SJSA1 (cell line): Measurements from ENCODE around the gene SHROOM1. TPM values are rescaled to one million over a fixed set of nuclear protein-coding genes. Genes with fewer than 3 reads are reported as not detected.

ENCODE experiments used
- DNase-seq, 2 experiments: peaks; one replicate each; pipeline ENCODE4 v3.0.0-alpha.2; 2015 to 2020; ENCODE audit warnings: low spot score in 2 of 2, low read depth in 1 of 2
- H3K27ac ChIP-seq: fragments of 250-450 bp; sonication (Bioruptor Pico); 2 replicates; pipeline ENCODE4 v1.5.1; 2020; ENCODE audit warnings: mild to moderate bottlenecking, moderate library complexity
- H3K27me3 ChIP-seq: fragments of 250-450 bp; sonication (Bioruptor Pico); replicated peaks from 2 replicates; pipeline ENCODE4 v1.5.1; 2020; ENCODE audit warnings: mild to moderate bottlenecking, moderate library complexity
- H3K36me3 ChIP-seq: fragments of 250-450 bp; sonication (Bioruptor Pico); 2 replicates; pipeline ENCODE4 v1.5.1; 2020; ENCODE audit warnings: mild to moderate bottlenecking
- H3K4me1 ChIP-seq: fragments of 250-450 bp; sonication (Bioruptor Pico); replicated peaks from 2 replicates; pipeline ENCODE4 v1.6.1; 2021; ENCODE audit warnings: mild to moderate bottlenecking
- H3K4me3 ChIP-seq: fragments of 250-450 bp; sonication (Bioruptor Pico); 2 replicates; pipeline ENCODE4 v1.5.1; 2020; ENCODE audit warnings: mild to moderate bottlenecking
- H3K9me3 ChIP-seq: fragments of 250-450 bp; sonication (Bioruptor Pico); replicated peaks from 2 replicates; pipeline ENCODE4 v1.5.1; 2020; ENCODE audit warnings: mild to moderate bottlenecking
- total RNA-seq: library from RNA; depleted of rRNA; stranded (reverse); fragments of >200 nt; shearing (Covaris generic); gene quantifications from 2 replicates; pipeline ENCODE4 v1.2.3, GENCODE V29; 2014; rRNA removed

The SHROOM1 gene, protein sequence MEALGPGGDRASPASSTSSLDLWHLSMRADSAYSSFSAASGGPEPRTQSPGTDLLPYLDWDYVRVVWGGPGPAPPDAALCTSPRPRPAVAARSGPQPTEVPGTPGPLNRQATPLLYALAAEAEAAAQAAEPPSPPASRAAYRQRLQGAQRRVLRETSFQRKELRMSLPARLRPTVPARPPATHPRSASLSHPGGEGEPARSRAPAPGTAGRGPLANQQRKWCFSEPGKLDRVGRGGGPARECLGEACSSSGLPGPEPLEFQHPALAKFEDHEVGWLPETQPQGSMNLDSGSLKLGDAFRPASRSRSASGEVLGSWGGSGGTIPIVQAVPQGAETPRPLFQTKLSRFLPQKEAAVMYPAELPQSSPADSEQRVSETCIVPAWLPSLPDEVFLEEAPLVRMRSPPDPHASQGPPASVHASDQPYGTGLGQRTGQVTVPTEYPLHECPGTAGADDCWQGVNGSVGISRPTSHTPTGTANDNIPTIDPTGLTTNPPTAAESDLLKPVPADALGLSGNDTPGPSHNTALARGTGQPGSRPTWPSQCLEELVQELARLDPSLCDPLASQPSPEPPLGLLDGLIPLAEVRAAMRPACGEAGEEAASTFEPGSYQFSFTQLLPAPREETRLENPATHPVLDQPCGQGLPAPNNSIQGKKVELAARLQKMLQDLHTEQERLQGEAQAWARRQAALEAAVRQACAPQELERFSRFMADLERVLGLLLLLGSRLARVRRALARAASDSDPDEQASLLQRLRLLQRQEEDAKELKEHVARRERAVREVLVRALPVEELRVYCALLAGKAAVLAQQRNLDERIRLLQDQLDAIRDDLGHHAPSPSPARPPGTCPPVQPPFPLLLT
- 24.1 and 31.2 TPM in 2 replicates for total RNA-seq

DNA sequence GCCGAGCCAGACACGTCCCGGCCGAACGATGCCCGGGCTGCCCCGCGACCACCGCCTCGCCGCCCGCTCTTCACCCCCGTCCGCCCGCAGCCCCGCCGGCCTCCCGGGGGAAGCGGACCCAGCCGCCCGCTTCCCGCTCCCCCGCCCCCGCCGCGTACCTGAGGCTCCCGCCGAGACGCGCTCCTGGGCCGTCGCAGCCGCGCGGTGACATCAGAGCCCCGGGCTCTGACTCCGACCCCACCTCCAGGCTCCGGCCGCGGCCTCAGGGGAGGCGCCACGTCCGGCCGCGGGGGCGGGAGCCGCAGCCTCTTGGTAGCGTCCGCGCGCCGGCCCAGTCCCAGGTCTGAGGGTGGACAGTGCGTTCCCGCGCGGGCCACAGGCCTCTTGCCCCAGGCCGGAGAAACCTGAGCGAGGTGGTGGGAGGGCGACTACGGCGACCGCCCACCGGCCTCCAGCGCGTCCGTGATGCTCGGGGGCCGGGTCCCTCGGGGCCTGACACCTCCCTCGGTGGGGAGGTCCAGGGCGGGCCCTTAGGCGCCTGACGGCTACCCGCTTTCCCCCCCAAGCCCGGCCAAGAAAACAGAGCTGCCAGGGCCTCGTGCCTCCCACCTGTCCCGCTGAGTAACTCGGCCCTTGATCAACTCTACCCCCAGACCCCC lies at the start of gene SHROOM1:
SHROOM1 (minus strand) TSS at position 212 of the 659 bp plus-strand sequence. CDS start 4,507 bp downstream, outside the sequence.
- peak within 1 kb of the TSS; percentile 67 for H3K27ac ChIP-seq
- peak; percentile 78 to 82 for DNase-seq
- H3K27me3 ChIP-seq = no peaks in the 10 kb centered on the region
- peaks cover 30% of the 10 kb centered on the region for H3K4me1 ChIP-seq
- H3K9me3 ChIP-seq = no peaks in the 10 kb centered on the region
- peak within 1 kb of the TSS; percentile 91 for H3K4me3 ChIP-seq
- peaks cover 47% of the 10 kb centered on the region for H3K36me3 ChIP-seq

DNA sequence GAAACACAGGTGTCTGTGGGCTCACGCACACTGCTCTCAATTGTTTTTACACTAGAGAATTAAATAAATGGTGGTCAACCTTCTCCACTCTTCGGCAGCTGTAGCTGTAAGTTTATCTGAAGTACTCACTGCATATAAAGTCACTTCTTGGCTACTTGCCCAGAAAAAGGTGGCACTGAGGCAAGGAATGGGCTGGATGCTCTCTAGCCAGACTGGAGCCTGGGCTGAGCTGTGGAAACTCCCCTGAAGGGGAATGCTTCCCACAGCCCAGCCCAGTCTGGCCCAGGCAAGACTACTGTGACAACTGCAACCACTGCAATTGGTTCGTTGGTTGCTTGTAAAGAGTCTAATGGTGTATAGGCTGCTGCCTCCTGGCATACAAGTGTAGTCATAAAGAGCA lies 47.5 kb upstream of the SHROOM1 start:
- H3K27me3 ChIP-seq = no peaks in the 10 kb centered on the region
- DNase-seq = peak in 1 of 2 experiments; percentile 26
- no peak overlapping the region for H3K4me3 ChIP-seq
- H3K4me1 ChIP-seq = 0 out of 2 replicates have a peak, but pooled peaks cover 3% of the 10 kb centered on the region
- H3K36me3 ChIP-seq = peaks cover 91% of the 10 kb centered on the region
- H3K27ac ChIP-seq = no peak overlapping the region
- no peaks in the 10 kb centered on the region for H3K9me3 ChIP-seq

DNA sequence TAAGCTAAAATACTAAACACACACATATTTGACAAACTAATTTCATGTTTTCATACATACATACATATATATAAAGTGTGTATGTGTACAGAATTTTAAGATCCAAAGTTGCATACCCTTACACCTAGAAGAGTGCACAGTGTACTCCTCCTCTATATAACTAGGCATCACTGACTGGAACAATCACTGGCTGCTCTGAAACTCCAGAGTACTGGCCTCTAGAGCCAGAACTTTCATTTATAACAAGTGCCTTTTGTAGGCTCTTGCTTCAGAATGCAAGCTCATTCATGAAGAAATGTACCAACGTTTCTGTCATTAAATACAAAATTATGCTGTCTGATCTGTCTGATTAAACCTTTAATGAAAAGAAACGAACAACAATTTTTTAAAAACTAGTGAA lies 47.0 kb upstream of the SHROOM1 start:
- Histone ChIP-seq H3K36me3 (peaks cover 91% of the 10 kb centered on the region), H3K9me3 (no peaks in the 10 kb centered on the region; the same call in 1 of the 2 replicates), H3K27ac (no peak overlapping the region)

DNA sequence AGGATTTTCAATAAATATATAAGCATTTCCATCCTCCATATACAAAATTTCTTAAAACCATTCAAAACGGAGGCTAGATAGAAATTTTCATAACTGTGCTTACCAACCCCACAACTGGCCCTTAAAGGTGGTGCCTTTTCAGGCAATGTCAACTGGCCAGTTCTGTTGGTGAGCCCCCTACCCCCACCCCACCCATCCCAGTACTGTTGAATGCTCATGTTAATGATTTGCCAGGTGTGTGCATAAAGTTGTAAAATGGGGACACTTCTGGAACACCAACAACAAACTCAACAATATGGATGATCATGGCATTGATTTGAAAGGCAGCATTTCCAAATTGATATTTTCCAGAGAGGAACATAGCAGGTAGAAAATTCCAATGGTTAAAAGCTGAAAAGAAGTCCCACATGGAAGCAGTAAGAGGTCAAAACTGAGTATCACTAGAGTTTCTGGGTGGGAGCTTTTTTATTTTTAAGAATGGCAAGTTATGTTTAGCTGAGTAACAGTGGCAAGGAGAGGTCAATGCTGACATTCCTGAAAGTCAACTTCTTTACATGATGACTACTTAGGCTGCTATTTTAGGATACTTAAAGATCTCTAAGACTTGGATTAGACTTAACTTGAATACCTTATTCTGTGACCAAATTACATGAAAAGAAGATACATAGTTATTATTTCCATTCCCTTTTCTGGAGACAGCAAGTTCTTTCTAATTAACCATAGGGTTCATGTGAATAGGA lies 45.7 kb upstream of the SHROOM1 start:
- Histone ChIP-seq H3K27me3 (no peaks in the 10 kb centered on the region), H3K27ac (no peak overlapping the region), H3K4me3 (no peak overlapping the region), H3K4me1 (0 out of 2 replicates have a peak, but pooled peaks cover 3% of the 10 kb centered on the region), H3K9me3 (no peaks in the 10 kb centered on the region; the same call in 1 of the 2 replicates), H3K36me3 (peaks cover 93% of the 10 kb centered on the region)
- no peak for DNase-seq

More for the DNA sequence above, 47.0 kb upstream of the SHROOM1 start:
- DNase-seq = no peak
- 0 out of 2 replicates have a peak, but pooled peaks cover 3% of the 10 kb centered on the region for H3K4me1 ChIP-seq
- H3K27me3 ChIP-seq = no peaks in the 10 kb centered on the region
- no peak overlapping the region for H3K4me3 ChIP-seq

- no peak for DNase-seq
- Histone ChIP-seq H3K9me3 (no peaks in the 10 kb centered on the region; the same call in 1 of the 2 replicates), H3K27me3 (no peaks in the 10 kb centered on the region), H3K4me3 (no peak overlapping the region), H3K36me3 (peaks cover 90% of the 10 kb centered on the region), H3K27ac (no peak overlapping the region), H3K4me1 (0 out of 2 replicates have a peak, but pooled peaks cover 3% of the 10 kb centered on the region)
Observed at GRCh38 chr5:132873930-132874271, 43.5 kb upstream of the SHROOM1 start.

DNA sequence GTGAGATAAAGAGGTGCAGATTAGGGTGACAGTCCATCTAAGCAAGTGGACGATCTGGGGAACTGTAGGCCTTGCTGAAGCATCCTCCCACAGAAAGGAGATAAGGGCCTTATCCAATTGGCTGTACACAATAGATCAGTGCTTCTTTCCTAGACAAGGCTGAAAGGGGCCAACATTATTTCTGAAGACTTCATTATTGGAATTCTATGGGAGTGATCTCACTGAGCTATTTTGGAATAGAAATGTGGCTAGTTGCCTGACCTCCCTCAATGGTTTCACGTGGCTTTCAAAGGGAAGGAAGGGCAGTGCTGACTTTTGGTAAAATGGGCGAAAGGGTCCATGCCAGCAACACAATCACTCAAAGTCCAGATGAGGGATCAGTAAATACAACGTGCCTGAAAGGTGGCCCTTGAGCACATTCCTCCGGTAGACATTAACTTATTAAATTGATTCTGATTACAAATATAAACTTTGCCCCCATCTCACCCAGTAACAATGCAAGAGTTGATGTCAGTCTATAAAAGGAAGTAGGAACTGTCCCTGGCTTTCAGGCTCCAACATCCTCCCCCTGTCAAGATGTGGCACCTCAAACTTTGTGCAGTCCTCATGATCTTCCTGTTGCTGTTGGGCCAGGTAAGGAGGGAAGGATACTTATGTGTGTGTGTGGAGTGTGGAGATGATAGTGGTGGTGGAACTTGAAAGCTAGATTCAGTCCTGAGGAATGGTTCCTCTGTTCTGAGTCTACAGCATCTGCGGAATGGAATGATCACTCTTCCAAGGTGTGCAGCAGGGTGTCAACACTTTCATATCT lies 42.9 kb upstream of the SHROOM1 start, which contains the start of gene LEAP2:
LEAP2 (plus strand) TSS at position 550 of the 811 bp plus-strand sequence; CDS start at position 577, 27 bp downstream.
- no peaks in the 10 kb centered on the region for H3K27me3 ChIP-seq
- H3K9me3 ChIP-seq = no peaks in the 10 kb centered on the region; the same call in 1 of the 2 replicates
- no peak for DNase-seq
- 0 out of 2 replicates have a peak, but pooled peaks cover 3% of the 10 kb centered on the region for H3K4me1 ChIP-seq
- peaks cover 90% of the 10 kb centered on the region for H3K36me3 ChIP-seq
- H3K4me3 ChIP-seq = no peak within 1 kb of the TSS
- H3K27ac ChIP-seq = no peak within 1 kb of the TSS

DNA sequence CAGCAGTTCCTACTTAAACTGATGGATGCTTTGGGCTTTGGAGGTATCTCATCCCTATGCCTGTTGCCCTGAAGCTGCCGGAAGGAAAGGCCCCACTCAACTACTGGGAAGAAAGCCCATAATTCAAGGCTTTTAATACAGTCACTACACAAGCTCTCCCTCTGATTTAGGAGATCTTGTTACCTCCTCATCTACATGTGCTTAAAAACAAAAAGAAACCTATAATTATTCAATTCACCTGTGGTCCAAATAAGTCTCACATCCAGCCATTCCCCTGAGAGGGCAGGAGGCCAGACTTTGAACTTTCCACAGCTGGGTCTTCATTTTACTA lies 42.3 kb upstream of the SHROOM1 start:
- H3K4me3 ChIP-seq = no peak overlapping the region
- peaks cover 4% of the 10 kb centered on the region; the same call in 1 of the 2 replicates for H3K4me1 ChIP-seq
- H3K9me3 ChIP-seq = no peaks in the 10 kb centered on the region; the same call in 1 of the 2 replicates
- no peaks in the 10 kb centered on the region for H3K27me3 ChIP-seq
- H3K36me3 ChIP-seq = peaks cover 90% of the 10 kb centered on the region
- no peak overlapping the region for H3K27ac ChIP-seq
- DNase-seq = no peak

GRCh38 chr5:132871459-132872284 lies 41.2 kb upstream of the SHROOM1 start:
- Histone ChIP-seq H3K36me3 (peaks cover 92% of the 10 kb centered on the region), H3K27me3 (no peaks in the 10 kb centered on the region), H3K4me1 (peaks cover 9% of the 10 kb centered on the region), H3K4me3 (no peak overlapping the region), H3K27ac (no peak overlapping the region), H3K9me3 (no peaks in the 10 kb centered on the region; the same call in 1 of the 2 replicates)
- DNase-seq = no peak

GRCh38 chr5:132870801-132871200 lies 40.4 kb upstream of the SHROOM1 start:
- Histone ChIP-seq H3K36me3 (peaks cover 86% of the 10 kb centered on the region), H3K4me1 (peaks cover 11% of the 10 kb centered on the region), H3K9me3 (no peaks in the 10 kb centered on the region; the same call in 1 of the 2 replicates), H3K4me3 (no peak overlapping the region), H3K27me3 (no peaks in the 10 kb centered on the region), H3K27ac (no peak overlapping the region)
- DNase-seq = no peak

- H3K9me3 ChIP-seq = no peaks in the 10 kb centered on the region; the same call in 1 of the 2 replicates
- H3K36me3 ChIP-seq = peaks cover 70% of the 10 kb centered on the region
- H3K4me3 ChIP-seq = no peak overlapping the region
- H3K27me3 ChIP-seq = no peaks in the 10 kb centered on the region
- H3K27ac ChIP-seq = no peak overlapping the region
- peaks cover 15% of the 10 kb centered on the region for H3K4me1 ChIP-seq
- DNase-seq = no peak
Observed at GRCh38 chr5:132868754-132869153, 38.3 kb upstream of the SHROOM1 start.

DNA sequence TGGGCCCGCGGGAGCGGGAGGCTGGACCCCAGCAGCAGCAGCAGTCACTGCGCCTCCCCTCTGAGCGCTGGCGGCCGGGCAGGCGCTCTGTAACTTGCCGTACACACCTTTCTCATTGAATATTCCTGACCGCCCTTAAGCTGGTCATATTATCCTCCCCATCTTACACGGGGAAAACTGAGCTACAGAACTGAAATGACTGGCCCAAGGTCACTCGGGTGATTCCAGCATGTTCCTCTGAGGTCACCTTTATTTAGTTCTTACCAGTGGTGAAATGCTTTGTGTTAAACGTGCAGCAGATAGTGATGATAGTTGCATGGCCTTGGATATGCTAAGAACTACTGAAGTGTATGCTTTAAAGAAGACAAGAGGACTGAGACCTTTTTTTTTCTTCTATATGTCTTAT lies 36.6 kb upstream of the SHROOM1 start:
- DNase-seq = no peak
- H3K4me1 ChIP-seq = peaks cover 15% of the 10 kb centered on the region
- no peaks in the 10 kb centered on the region for H3K27me3 ChIP-seq
- H3K9me3 ChIP-seq = no peaks in the 10 kb centered on the region
- peaks cover 53% of the 10 kb centered on the region for H3K36me3 ChIP-seq
- peak overlapping the region; percentile 74 for H3K27ac ChIP-seq
- peak overlapping the region; percentile 86 for H3K4me3 ChIP-seq
